SK-N-SH (cell line): Measurements from ENCODE around the gene LRRC66. TPM values are rescaled to one million over a fixed set of nuclear protein-coding genes. Genes with fewer than 3 reads are reported as not detected.

Experiments used
- CTCF ChIA-PET: fragments of 300-600, 350-600 bp; formaldehyde crosslinking; extraction: SDS; loops from one replicate; lab custom pipeline; 2021; lab: Yijun Ruan, JAX
- POLR2A ChIA-PET: fragments of 350-600 bp; sonication (Branson Sonifier 250); formaldehyde crosslinking; extraction: SDS; loops from one replicate; lab custom pipeline; 2020; ENCODE audit warnings: antibody characterized with exemption, inconsistent platforms; lab: Yijun Ruan, JAX
- DNase-seq: peaks from one replicate; pipeline ENCODE4 v3.0.0; 2012
- H2AFZ ChIP-seq: fragments of 200-600 bp; sonication (generic); 2 replicates; pipeline ENCODE4 v1.8.1; 2016; ENCODE audit warnings: antibody characterized with exemption, mild to moderate bottlenecking, low read depth
- H3F3A ChIP-seq: fragments of 200-600 bp; sonication (generic); replicated peaks from 2 replicates; pipeline ENCODE3; 2016; ENCODE audit warnings: antibody characterized with exemption, mild to moderate bottlenecking; ENCODE audit not compliant: insufficient read depth
- H3K27ac ChIP-seq, 2 experiments: fragments of 200-500 bp in 1 of 2; fragments of 200-600 bp in 1 of 2; sonication (Bioruptor generic) in 1 of 2; sonication (generic), shearing (Covaris generic) in 1 of 2; 2 replicates each; pipeline versions ENCODE4 v1.5.1 to v1.6.1; 2014 to 2016; ENCODE audit warnings: low read depth in 2 of 2, inconsistent platforms in 1 of 2, low read length in 1 of 2, mild to moderate bottlenecking in 1 of 2, mixed read lengths in 1 of 2
- H3K27me3 ChIP-seq: fragments of 200-600 bp; sonication (generic), shearing (Covaris generic); 2 replicates; pipeline ENCODE4 v1.6.1; 2016; ENCODE audit warnings: mixed run types; ENCODE audit not compliant: insufficient read depth
- H3K36me3 ChIP-seq, 2 experiments: fragments of 200-500 bp in 1 of 2; fragments of 200-600 bp in 1 of 2; sonication (Bioruptor generic) in 1 of 2; sonication (generic) in 1 of 2; replicated peaks in 1 of 2; 2 replicates each; pipeline versions ENCODE3 to v1.5.1; 2014 to 2016; ENCODE audit warnings: low read length in 1 of 2, mild to moderate bottlenecking in 1 of 2; ENCODE audit not compliant: insufficient read depth in 2 of 2, control insufficient read depth in 1 of 2
- H3K4me1 ChIP-seq, 2 experiments: fragments of 200-500 bp in 1 of 2; fragments of 200-600 bp in 1 of 2; sonication (Bioruptor generic) in 1 of 2; sonication (generic), shearing (Covaris generic) in 1 of 2; 2 replicates each; pipeline versions ENCODE4 v1.5.1 to v1.6.1; 2014 to 2016; ENCODE audit warnings: low read depth in 1 of 2, low read length in 1 of 2, mixed run types in 1 of 2; ENCODE audit not compliant: insufficient read depth in 2 of 2, control insufficient read depth in 1 of 2
- H3K4me2 ChIP-seq: fragments of 200-600 bp; sonication (generic), shearing (Covaris generic); 2 replicates; pipeline ENCODE4 v1.6.1; 2017; ENCODE audit warnings: mixed run types
- H3K4me3 ChIP-seq, 2 experiments: fragments of 200-500 bp in 1 of 2; fragments of 200-600 bp in 1 of 2; sonication (Bioruptor generic) in 1 of 2; sonication (generic), shearing (Covaris generic) in 1 of 2; 2 replicates each; pipeline versions ENCODE4 v1.5.1 to v1.8.1; 2014 to 2016; ENCODE audit warnings: low read depth in 2 of 2, inconsistent platforms in 1 of 2, low read length in 1 of 2, mild to moderate bottlenecking in 1 of 2, mixed read lengths in 1 of 2, moderate library complexity in 1 of 2
- H3K79me2 ChIP-seq: fragments of 200-600 bp; sonication (generic); 2 replicates; pipeline ENCODE4 v1.8.1; 2017; ENCODE audit warnings: mild to moderate bottlenecking; ENCODE audit not compliant: insufficient read depth
- H3K9ac ChIP-seq: fragments of 200-600 bp; sonication (generic); 2 replicates; pipeline ENCODE4 v1.6.1; 2017; ENCODE audit warnings: mixed run types
- H3K9me2 ChIP-seq: fragments of 200-600 bp; sonication (generic); 2 replicates; pipeline ENCODE4 v1.6.1; 2017; ENCODE audit warnings: mixed run types
- H3K9me3 ChIP-seq: fragments of 200-600 bp; sonication (generic); 2 replicates; pipeline ENCODE4 v1.6.1; 2017; ENCODE audit warnings: mixed run types, mild to moderate bottlenecking, moderate library complexity
- H4K20me1 ChIP-seq: fragments of 200-600 bp; sonication (generic); 2 replicates; pipeline ENCODE4 v1.6.1; 2017; ENCODE audit warnings: mild to moderate bottlenecking, mixed run types; ENCODE audit not compliant: insufficient read depth
- CTCF ChIP-seq: fragments of 200-600 bp; sonication (generic); IDR thresholded peaks from 2 replicates; pipeline ENCODE4 v1.6.1; 2017; ENCODE audit warnings: antibody characterized with exemption, mild to moderate bottlenecking, moderate library complexity
- ELF1 ChIP-seq: IDR thresholded peaks from 2 replicates; pipeline ENCODE4 v1.4.0; 2012
- EP300 ChIP-seq, 2 experiments: IDR thresholded peaks; 2 replicates each; pipeline versions ENCODE4 v1.4.0 to v1.6.1; 2012; ENCODE audit warnings: borderline replicate concordance in 1 of 2, low read depth in 1 of 2, low read length in 1 of 2
- EZH2phosphoT487 ChIP-seq: fragments of 200-600 bp; sonication (generic); IDR thresholded peaks from 2 replicates; pipeline ENCODE4 v1.6.1; 2017; ENCODE audit warnings: low read depth, mixed run types, mild to moderate bottlenecking, antibody characterized with exemption, moderate library complexity, borderline replicate concordance
- FOXJ3 ChIP-seq: sonication (generic); formaldehyde crosslinking; IDR thresholded peaks from 2 replicates; pipeline ENCODE4 v1.5.1; 2020; ENCODE audit warnings: mild to moderate bottlenecking, missing genetic modification reagents
- FOXM1 ChIP-seq: IDR thresholded peaks from 2 replicates; pipeline ENCODE4 v1.4.0; 2012; ENCODE audit warnings: low read depth, mild to moderate bottlenecking
- GATA2 ChIP-seq: sonication (generic); formaldehyde crosslinking; IDR thresholded peaks from 2 replicates; pipeline ENCODE4 v1.5.0; 2020; ENCODE audit warnings: mild to moderate bottlenecking, missing genetic modification reagents
- JUND ChIP-seq: IDR thresholded peaks from 2 replicates; pipeline ENCODE4 v1.4.0; 2012
- MAX ChIP-seq: IDR thresholded peaks from 2 replicates; pipeline ENCODE4 v1.4.0; 2012; ENCODE audit warnings: low read depth
- NFIC ChIP-seq: IDR thresholded peaks from 2 replicates; pipeline ENCODE4 v1.4.0; 2012; ENCODE audit warnings: borderline replicate concordance
- NRF1 ChIP-seq: IDR thresholded peaks from 2 replicates; pipeline ENCODE4 v1.6.1; 2012; ENCODE audit warnings: low read depth, mild to moderate bottlenecking, low read length
- POLR2AphosphoS5 ChIP-seq: IDR thresholded peaks from 2 replicates; pipeline ENCODE4 v1.6.1; 2012; ENCODE audit warnings: low read depth, low read length
- RAD21 ChIP-seq: IDR thresholded peaks from 2 replicates; pipeline ENCODE4 v1.6.1; 2012; ENCODE audit warnings: mild to moderate bottlenecking, low read length
- RCOR1 ChIP-seq: fragments of 150-350 bp; IDR thresholded peaks from 2 replicates; pipeline ENCODE4 v1.6.1; 2017; ENCODE audit warnings: antibody characterized with exemption, low read length
- SIN3A ChIP-seq: IDR thresholded peaks from 2 replicates; pipeline ENCODE4 v1.6.1; 2012; ENCODE audit warnings: low read depth, mild to moderate bottlenecking, low read length, moderate library complexity, borderline replicate concordance
- TAF1 ChIP-seq: IDR thresholded peaks from 2 replicates; pipeline ENCODE4 v1.6.1; 2012; ENCODE audit warnings: low read depth, mild to moderate bottlenecking, low read length, moderate library complexity, borderline replicate concordance
- TCF12 ChIP-seq: IDR thresholded peaks from 2 replicates; pipeline ENCODE4 v1.4.0; 2012
- TEAD4 ChIP-seq: IDR thresholded peaks from 2 replicates; pipeline ENCODE4 v1.4.0; 2012; ENCODE audit warnings: mild to moderate bottlenecking, borderline replicate concordance; ENCODE audit not compliant: insufficient read depth
- YY1 ChIP-seq: IDR thresholded peaks from 2 replicates; pipeline ENCODE4 v1.4.0; 2012; ENCODE audit warnings: low read depth, mild to moderate bottlenecking
- WGBS: methylation state at CpG from one replicate; pipeline ENCODE4 v1.1.6; 2017; ENCODE audit warnings: low lambda C conversion rate; 5-methylcytosine and 5-hydroxymethylcytosine counted together
- polyA plus RNA-seq, 3 experiments: library from polyadenylated mRNA; depleted of rRNA; stranded (reverse); fragments of >200 nt; gene quantifications; 2 replicates each; pipeline ENCODE4 v1.2.3, GENCODE V29; 2012
- TF ChIP-seq, protein P1 (sequence below): IDR thresholded peaks from 2 replicates; pipeline ENCODE4 v1.4.0; 2012; ENCODE audit warnings: low read depth, borderline replicate concordance
- TF ChIP-seq, protein P2 (sequence below): IDR thresholded peaks from 2 replicates; pipeline ENCODE4 v1.4.0; 2012; ENCODE audit warnings: low read depth, borderline replicate concordance
- TF ChIP-seq, protein P3 (sequence below): fragments of 150-350 bp; IDR thresholded peaks from 2 replicates; pipeline ENCODE4 v1.6.1; 2016; ENCODE audit warnings: mild to moderate bottlenecking, low read depth, low read length

Gene LRRC66
- polyA plus RNA-seq, 1 of the 3 experiments (the other 2 are of a cell fraction), result 0.07 TPM

DNA sequence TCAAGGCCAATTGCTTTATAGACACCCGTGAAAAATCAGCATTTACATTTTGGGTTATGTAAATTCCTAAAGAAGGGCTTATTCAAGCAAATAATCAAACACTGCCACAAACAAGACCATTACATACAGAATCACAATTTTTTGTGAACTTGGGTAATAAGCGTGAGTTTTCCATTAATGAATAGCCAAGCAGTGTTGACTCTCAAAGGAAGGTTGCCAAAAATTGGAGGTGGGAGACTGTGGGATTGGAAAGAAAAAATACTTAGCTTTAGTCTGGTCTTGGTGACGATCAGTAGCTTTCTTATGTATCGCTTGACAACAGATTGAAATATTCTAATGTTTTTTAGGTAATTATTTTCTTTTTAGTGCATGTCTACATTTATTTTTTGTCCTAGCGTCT lies 20.9 kb downstream of the LRRC66 start:
- no peak overlapping the region for H3K4me3 ChIP-seq
- ChIA-PET CTCF (no interaction called here), POLR2A (no interaction called here)
- H4K20me1 ChIP-seq, result no peaks in the 10 kb centered on the region
- no peaks in the 10 kb centered on the region for H3K27me3 ChIP-seq
- TF ChIP-seq FOXM1 (no peak), SIN3A (no peak), ELF1 (no peak), RAD21 (no peak), EP300 (IDR thresholded peaks at IDR 0.05; ENCODE audit: borderline replicate concordance in 1 of 2, low read depth in 1 of 2, low read length in 1 of 2) (no peak), TAF1 (no peak), EZH2phosphoT487 (no peak), JUND (no peak), FOXJ3 (CRISPR knock-in tag) (no peak), YY1 (no peak), MAX (no peak)
- TF ChIP-seq, protein P1, sequence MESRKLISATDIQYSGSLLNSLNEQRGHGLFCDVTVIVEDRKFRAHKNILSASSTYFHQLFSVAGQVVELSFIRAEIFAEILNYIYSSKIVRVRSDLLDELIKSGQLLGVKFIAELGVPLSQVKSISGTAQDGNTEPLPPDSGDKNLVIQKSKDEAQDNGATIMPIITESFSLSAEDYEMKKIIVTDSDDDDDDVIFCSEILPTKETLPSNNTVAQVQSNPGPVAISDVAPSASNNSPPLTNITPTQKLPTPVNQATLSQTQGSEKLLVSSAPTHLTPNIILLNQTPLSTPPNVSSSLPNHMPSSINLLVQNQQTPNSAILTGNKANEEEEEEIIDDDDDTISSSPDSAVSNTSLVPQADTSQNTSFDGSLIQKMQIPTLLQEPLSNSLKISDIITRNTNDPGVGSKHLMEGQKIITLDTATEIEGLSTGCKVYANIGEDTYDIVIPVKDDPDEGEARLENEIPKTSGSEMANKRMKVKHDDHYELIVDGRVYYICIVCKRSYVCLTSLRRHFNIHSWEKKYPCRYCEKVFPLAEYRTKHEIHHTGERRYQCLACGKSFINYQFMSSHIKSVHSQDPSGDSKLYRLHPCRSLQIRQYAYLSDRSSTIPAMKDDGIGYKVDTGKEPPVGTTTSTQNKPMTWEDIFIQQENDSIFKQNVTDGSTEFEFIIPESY, result no peak
- no peak for DNase-seq
- H3K36me3 ChIP-seq, result no peaks in the 10 kb centered on the region
- H3K27ac ChIP-seq, result no peak overlapping the region
- no peaks in the 10 kb centered on the region for H3K79me2 ChIP-seq
- H3K9me3 ChIP-seq, result no peaks in the 10 kb centered on the region
- H3K4me2 ChIP-seq, result no peak overlapping the region
- no peaks in the 10 kb centered on the region for H3K4me1 ChIP-seq
- no peak overlapping the region for H2AFZ ChIP-seq
- H3K9ac ChIP-seq, result no peak overlapping the region
- no peaks in the 10 kb centered on the region for H3K9me2 ChIP-seq
- WGBS, result 76% methylated on average over 5 of the region's 5 CpGs
- no peaks in the 10 kb centered on the region for H3F3A ChIP-seq

DNA sequence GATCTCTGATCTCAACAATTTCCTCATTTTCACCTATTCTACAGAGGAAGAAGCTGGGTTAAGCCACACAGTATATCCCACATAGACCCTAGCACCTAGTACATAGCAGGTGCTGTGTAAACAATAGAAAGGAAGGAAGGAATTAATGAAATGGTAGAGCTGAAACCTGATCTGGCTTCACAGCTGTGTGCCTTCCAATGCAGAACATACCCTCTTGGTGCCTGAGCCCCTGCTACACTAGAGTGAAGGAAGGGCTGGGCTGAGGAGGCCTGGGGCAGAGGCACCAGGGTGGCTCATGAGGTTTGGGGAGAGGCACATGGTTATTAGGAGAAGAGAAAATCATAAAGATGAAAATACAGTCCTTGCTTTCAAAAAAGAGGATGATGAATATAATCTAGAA lies 21.3 kb downstream of the LRRC66 start:
- CTCF ChIA-PET, result no interaction called here
- TF ChIP-seq NRF1 (no peak), CTCF (no peak), GATA2 (CRISPR knock-in tag) (no peak), TCF12 (no peak), YY1 (no peak), EP300 (IDR thresholded peaks at IDR 0.05; ENCODE audit: borderline replicate concordance in 1 of 2, low read depth in 1 of 2, low read length in 1 of 2) (no peak), TAF1 (no peak), RCOR1 (no peak), RAD21 (no peak), POLR2AphosphoS5 (no peak), MAX (no peak), EZH2phosphoT487 (no peak), NFIC (no peak), FOXM1 (no peak), ELF1 (no peak), FOXJ3 (CRISPR knock-in tag) (no peak), TEAD4 (no peak)
- TF ChIP-seq, protein P2, sequence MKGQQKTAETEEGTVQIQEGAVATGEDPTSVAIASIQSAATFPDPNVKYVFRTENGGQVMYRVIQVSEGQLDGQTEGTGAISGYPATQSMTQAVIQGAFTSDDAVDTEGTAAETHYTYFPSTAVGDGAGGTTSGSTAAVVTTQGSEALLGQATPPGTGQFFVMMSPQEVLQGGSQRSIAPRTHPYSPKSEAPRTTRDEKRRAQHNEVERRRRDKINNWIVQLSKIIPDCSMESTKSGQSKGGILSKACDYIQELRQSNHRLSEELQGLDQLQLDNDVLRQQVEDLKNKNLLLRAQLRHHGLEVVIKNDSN, result no peak
- TF ChIP-seq, protein P3, sequence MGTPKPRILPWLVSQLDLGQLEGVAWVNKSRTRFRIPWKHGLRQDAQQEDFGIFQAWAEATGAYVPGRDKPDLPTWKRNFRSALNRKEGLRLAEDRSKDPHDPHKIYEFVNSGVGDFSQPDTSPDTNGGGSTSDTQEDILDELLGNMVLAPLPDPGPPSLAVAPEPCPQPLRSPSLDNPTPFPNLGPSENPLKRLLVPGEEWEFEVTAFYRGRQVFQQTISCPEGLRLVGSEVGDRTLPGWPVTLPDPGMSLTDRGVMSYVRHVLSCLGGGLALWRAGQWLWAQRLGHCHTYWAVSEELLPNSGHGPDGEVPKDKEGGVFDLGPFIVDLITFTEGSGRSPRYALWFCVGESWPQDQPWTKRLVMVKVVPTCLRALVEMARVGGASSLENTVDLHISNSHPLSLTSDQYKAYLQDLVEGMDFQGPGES, result no peak
- no peaks in the 10 kb centered on the region for H3K36me3 ChIP-seq

More for the DNA sequence above, 21.3 kb downstream of the LRRC66 start:
- DNase-seq, result no peak
- POLR2A ChIA-PET, result no interaction called here
- no peak overlapping the region for H2AFZ ChIP-seq
- no peak overlapping the region for H3K9ac ChIP-seq
- H3K4me3 ChIP-seq, result no peak overlapping the region
- H4K20me1 ChIP-seq, result no peaks in the 10 kb centered on the region
- no peaks in the 10 kb centered on the region for H3K27me3 ChIP-seq
- H3F3A ChIP-seq, result no peaks in the 10 kb centered on the region
- no peak overlapping the region for H3K4me2 ChIP-seq
- no peaks in the 10 kb centered on the region for H3K4me1 ChIP-seq
- no peak overlapping the region for H3K27ac ChIP-seq
- no peaks in the 10 kb centered on the region for H3K9me2 ChIP-seq
- no peaks in the 10 kb centered on the region for H3K79me2 ChIP-seq
- no peaks in the 10 kb centered on the region for H3K9me3 ChIP-seq
